NCI-H2107 treated with DMSO at 0.1 percent for 48 hours (cell line): ENCODE data around the gene SLC7A9.
"Not testable (repeated sequence)": the region's sequence is repeated elsewhere in the genome, so short reads cannot be mapped to it uniquely, and the experiment has no call there.

ENCODE experiments used
- DNase-seq: peaks from one replicate; lab custom pipeline; 2025; ENCODE audit not compliant: unreplicated experiment; lab: John Stamatoyannopoulos, UW

Gene SLC7A9

GRCh38 chr19:32802840-32803239 is 66.7 kb downstream of the SLC7A9 start:
- no peak for DNase-seq

- DNase-seq, result no peak
Observed at GRCh38 chr19:32800754-32801153, 68.8 kb downstream of the SLC7A9 start.

GRCh38 chr19:32800191-32800590 is 69.4 kb downstream of the SLC7A9 start:
- no peak for DNase-seq

GRCh38 chr19:32798201-32798600 is 71.4 kb downstream of the SLC7A9 start:
- DNase-seq, result peak; percentile 72

- DNase-seq, result no peak
Observed at GRCh38 chr19:32789429-32789828, 80.1 kb downstream of the SLC7A9 start.

- DNase-seq, result not testable (repeated sequence)
Observed at GRCh38 chr19:32787895-32788294, 81.7 kb downstream of the SLC7A9 start.

- not testable (repeated sequence) for DNase-seq
Observed at GRCh38 chr19:32787161-32787813, 82.3 kb downstream of the SLC7A9 start.

- DNase-seq, result not testable (repeated sequence)
Observed at GRCh38 chr19:32782089-32782488, 87.5 kb downstream of the SLC7A9 start.

- DNase-seq, result no peak
Observed at GRCh38 chr19:32781280-32781679, 88.3 kb downstream of the SLC7A9 start.
